K562 (cell line): ENCODE results near the gene EN1. TPM values are rescaled to one million over a fixed set of nuclear protein-coding genes. Genes with fewer than 3 reads are reported as not detected.

Experiments used
- ATAC-seq: fragments of 200-7000 bp; cut with Tn5 transposase; 3 replicates; pipeline ENCODE4 v1.9.1; 2020; ENCODE audit warnings: moderate library complexity
- BruUV-seq: library from RNA; stranded (reverse); fragments of 400-500 nt; replicated peaks from 2 replicates; lab custom pipeline; 2021; lab: Mats Ljungman, UMichigan
- CTCF ChIA-PET: fragments of 300-600 bp; formaldehyde crosslinking; extraction: SDS; loops from one replicate; lab custom pipeline; 2021; ENCODE audit warnings: low intra/inter-chr PET ratio; lab: Yijun Ruan, JAX
- POLR2A ChIA-PET: fragments of 300-600, 350-650 bp; sonication (Branson Sonifier 250); formaldehyde crosslinking; extraction: SDS; loops from one replicate; lab custom pipeline; 2021; ENCODE audit warnings: antibody characterized with exemption, inconsistent platforms; lab: Yijun Ruan, JAX
- DNase-seq, 4 experiments: peaks; one replicate each; pipeline versions ENCODE4 v3.0.0 to v3.0.0-alpha.2; 2011 to 2018; ENCODE audit warnings: low spot score in 3 of 4, mixed read lengths in 3 of 4; ENCODE audit errors: extremely low read depth in 1 of 4
- FAIRE-seq: peaks from 2 replicates; lab custom pipeline; 2011; peaks lifted over from hg19 to GRCh38; lab: Jason Lieb, UNC
- H2AFZ ChIP-seq: 2 replicates; pipeline ENCODE4 v1.6.0; 2011; ENCODE audit warnings: low read depth, low read length, control low read depth, inconsistent platforms
- H3K27ac ChIP-seq: fragments of 200-600 bp; 3 replicates; pipeline ENCODE4 v1.8.0; 2011; ENCODE audit warnings: low read depth, mild to moderate bottlenecking, control low read depth, inconsistent platforms, low read length, moderate library complexity, mixed read lengths; ENCODE audit errors: extremely low read depth
- H3K27me3 ChIP-seq, 2 experiments: fragments of 300-600 bp in 1 of 2; 2 replicates in 1 of 2; 3 replicates in 1 of 2; pipeline versions ENCODE4 v1.6.0 to v1.8.0; 2011; ENCODE audit warnings: inconsistent platforms in 2 of 2, low read length in 2 of 2, mild to moderate bottlenecking in 1 of 2, mixed read lengths in 1 of 2, moderate library complexity in 1 of 2; ENCODE audit not compliant: control insufficient read depth in 2 of 2, insufficient read depth in 2 of 2
- H3K36me3 ChIP-seq: fragments of 300-600 bp; 3 replicates; pipeline ENCODE4 v1.8.0; 2011; ENCODE audit warnings: mild to moderate bottlenecking, low read length, inconsistent platforms; ENCODE audit not compliant: control insufficient read depth, insufficient read depth
- H3K4me1 ChIP-seq, 2 experiments: fragments of 200-600 bp in 1 of 2; replicated peaks in 1 of 2; 2 replicates in 1 of 2; 3 replicates in 1 of 2; pipeline versions ENCODE4 v1.5.1 to v1.8.0; 2011; ENCODE audit warnings: inconsistent platforms in 2 of 2, low read length in 2 of 2, mild to moderate bottlenecking in 1 of 2, mixed read lengths in 1 of 2, moderate library complexity in 1 of 2; ENCODE audit not compliant: control insufficient read depth in 2 of 2, insufficient read depth in 2 of 2
- H3K4me2 ChIP-seq: 2 replicates; pipeline ENCODE4 v1.6.1; 2011; ENCODE audit warnings: low read length, control low read depth, inconsistent platforms, mixed read lengths; ENCODE audit not compliant: insufficient read depth
- H3K4me3 ChIP-seq: fragments of 200-600 bp; sonication (generic), shearing (Covaris generic); 2 replicates; pipeline ENCODE4 v1.5.1; 2016; ENCODE audit warnings: control low read depth, inconsistent platforms
- H3K79me2 ChIP-seq: fragments of 200-600 bp; 3 replicates; pipeline ENCODE4 v1.8.0; 2011; ENCODE audit warnings: low read length, inconsistent platforms; ENCODE audit not compliant: control insufficient read depth, insufficient read depth
- H3K9ac ChIP-seq, 2 experiments: 2 replicates each; pipeline versions ENCODE4 v1.6.0 to v1.6.1; 2011; ENCODE audit warnings: low read depth in 2 of 2, low read length in 2 of 2, control low read depth in 1 of 2, inconsistent platforms in 1 of 2, mild to moderate bottlenecking in 1 of 2, mixed read lengths in 1 of 2; ENCODE audit not compliant: insufficient read depth in 1 of 2
- H3K9me1 ChIP-seq: one replicate; pipeline ENCODE4 v1.6.0; 2011; ENCODE audit warnings: inconsistent platforms, mild to moderate bottlenecking, low read length, moderate library complexity; ENCODE audit not compliant: control insufficient read depth, insufficient read depth
- H3K9me3 ChIP-seq: replicated peaks from 2 replicates; pipeline ENCODE4 v1.5.1; 2011; ENCODE audit warnings: low read depth, low read length, inconsistent platforms; ENCODE audit not compliant: control insufficient read depth, insufficient read depth
- H4K20me1 ChIP-seq: replicated peaks from 2 replicates; pipeline ENCODE4 v1.6.1; 2011; ENCODE audit warnings: low read length, inconsistent platforms, mixed read lengths; ENCODE audit not compliant: control insufficient read depth, insufficient read depth
- HSF4 ChIP-seq: fragments of 250-450 bp; sonication (Bioruptor Pico); IDR thresholded peaks from 2 replicates; pipeline ENCODE4 v2.1.2; 2022; ENCODE audit warnings: mild to moderate bottlenecking, moderate library complexity, borderline replicate concordance
- L3MBTL2 ChIP-seq: fragments of 450-650 bp; IDR thresholded peaks from 2 replicates; pipeline ENCODE4 v1.6.1; 2016; ENCODE audit warnings: mild to moderate bottlenecking, moderate library complexity
- SRF ChIP-seq, 2 experiments: fragments of 250-450, 450-650 bp in 1 of 2; sonication (Bioruptor Pico) in 1 of 2; sonication (generic) in 1 of 2; formaldehyde crosslinking; IDR thresholded peaks; 2 replicates each; pipeline versions ENCODE4 v1.5.0 to v1.5.1; 2020 to 2022; ENCODE audit warnings: mild to moderate bottlenecking in 1 of 2, missing genetic modification reagents in 1 of 2
- WGBS: fragments of 100-300 bp; shearing (Covaris generic); methylation state at CpG from one replicate; pipeline ENCODE4 v1.1.6; 2016; ENCODE audit warnings: low coverage, mixed read lengths; ENCODE audit not compliant: insufficient coverage; ENCODE audit errors: missing lambda C conversion rate; 5-methylcytosine and 5-hydroxymethylcytosine counted together
- in situ Hi-C: fragments of 300-500 bp; cut with MboI; formaldehyde crosslinking; loops from 4 replicates; pipeline ENCODE4 v1.15.0; 2018; ENCODE audit warnings: inconsistent platforms, mixed read lengths
- intact Hi-C: fragments of 100-400 bp; cut with micrococcal nuclease; formaldehyde crosslinking; loops from 2 replicates; pipeline ENCODE4 v1.14.2; 2022
- polyA plus RNA-seq, 8 experiments: library from polyadenylated mRNA; depleted of rRNA in 4 of 8; stranded (reverse) in 5 of 8; unstranded in 3 of 8; fragments of >200 nt; fragmentation: Nextera tagmentation in 2 of 8; fragmentation: Illumina TruSeq in 1 of 8; extraction: Ambion mirVana in 2 of 8; extraction: Trizol in 1 of 8; gene quantifications; 2 replicates each; pipeline versions ENCODE4 v1.2.1 to v1.2.3, GENCODE V29; 2011 to 2014; ENCODE audit warnings: inconsistent platforms in 1 of 8, missing spikeins in 1 of 8
- total RNA-seq, 7 experiments: library from RNA; depleted of rRNA in 6 of 7; stranded (reverse); fragments of >200 nt in 6 of 7; fragmentation: Illumina TruSeq in 2 of 7; extraction: Trizol in 2 of 7; gene quantifications; 2 replicates each; pipeline versions ENCODE4 v1.2.1 to v1.2.3, GENCODE V29; 2011 to 2021; ENCODE audit warnings: low replicate concordance in 1 of 7
- TF ChIP-seq, protein P1 (sequence below), 2 experiments: IDR thresholded peaks in 1 of 2; conservative IDR thresholded peaks in 1 of 2; 2 replicates each; pipeline ENCODE4 v1.6.1; 2016; ENCODE audit warnings: low read depth in 2 of 2, mild to moderate bottlenecking in 1 of 2, missing compliant biosample characterization in 1 of 2, missing genetic modification characterization in 1 of 2, moderate library complexity in 1 of 2

The EN1 gene
- total and polyA plus RNA-seq, 9 of the 15 experiments (the other 6 are each of a cell fraction or from before 2014, with no cell fraction given) = 0.06 to 2.0 (median 0.51) TPM

GRCh38 chr2:118833716-118834439 lies 13.6 kb downstream of the EN1 start:
- BruUV-seq = no TSS peak

More at GRCh38 chr2:118833716-118834439, 13.6 kb downstream of the EN1 start:
- Histone ChIP-seq H3K9ac (no peak overlapping the region), H3K4me3 (no peak overlapping the region), H3K27me3 (peaks cover 2 to 24% of the 10 kb centered on the region in 2 experiments; a peak in 2 of 5 replicates), H3K79me2 (no peaks in the 10 kb centered on the region), H3K27ac (no peak overlapping the region), H2AFZ (no peak overlapping the region), H3K9me3 (no peaks in the 10 kb centered on the region), H3K36me3 (no peaks in the 10 kb centered on the region), H3K9me1 (no peaks in the 10 kb centered on the region), H4K20me1 (no peaks in the 10 kb centered on the region), H3K4me1 (peaks cover 0 to 18% of the 10 kb centered on the region in 2 experiments; a peak in 2 of 5 replicates), H3K4me2 (no peak overlapping the region)
- intact Hi-C loops (no loop called here), in situ Hi-C loops (no loop called here)
- no peak for DNase-seq
- no peak for FAIRE-seq
- POLR2A ChIA-PET = no interaction called here
- CTCF ChIA-PET = no interaction called here
- 54% methylated on average over 35 of the region's 35 CpGs for WGBS
- TF ChIP-seq, protein P1, sequence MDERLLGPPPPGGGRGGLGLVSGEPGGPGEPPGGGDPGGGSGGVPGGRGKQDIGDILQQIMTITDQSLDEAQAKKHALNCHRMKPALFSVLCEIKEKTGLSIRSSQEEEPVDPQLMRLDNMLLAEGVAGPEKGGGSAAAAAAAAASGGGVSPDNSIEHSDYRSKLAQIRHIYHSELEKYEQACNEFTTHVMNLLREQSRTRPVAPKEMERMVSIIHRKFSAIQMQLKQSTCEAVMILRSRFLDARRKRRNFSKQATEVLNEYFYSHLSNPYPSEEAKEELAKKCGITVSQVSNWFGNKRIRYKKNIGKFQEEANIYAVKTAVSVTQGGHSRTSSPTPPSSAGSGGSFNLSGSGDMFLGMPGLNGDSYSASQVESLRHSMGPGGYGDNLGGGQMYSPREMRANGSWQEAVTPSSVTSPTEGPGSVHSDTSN (CRISPR knock-in tag; IDR thresholded peaks at IDR 0.05; ENCODE audit: low read depth) = no peak
- TF ChIP-seq, protein P1 (tag; conservative IDR thresholded peaks at IDR 0.05; ENCODE audit: low read depth) = no peak
- TF ChIP-seq SRF (CRISPR knock-in tag; IDR thresholded peaks at IDR 0.05) = no peak
- TF ChIP-seq L3MBTL2 = no peak
- no peak for TF ChIP-seq HSF4 (CRISPR knock-in tag)
- ATAC-seq = no peak
